ENCODE data around the gene NPC1L1.

- TF ChIP-seq CTCF (IDR thresholded peaks at IDR 0.05; ENCODE audit: insufficient read depth, low read length, poor library complexity, severe bottlenecking), result no peak
- no peak for TF ChIP-seq EZH2phosphoT487 (conservative IDR thresholded peaks at IDR 0.05; ENCODE audit: low read length)
Measured at GRCh38 chr7:44537442-44537841, 3.7 kb downstream of the NPC1L1 start.

All from SU-DHL-6 (cell line).